H1 (cell line): ENCODE measurements around the gene ABHD8. TPM values are rescaled to one million over a fixed set of nuclear protein-coding genes. Genes with fewer than 3 reads are reported as not detected.
A peak's percentile ranks its signal among the peaks of the same experiment; 100 is the strongest.

ENCODE experiments used
- CTCF ChIA-PET: fragments of 300-600 bp; sonication (Branson Sonifier 250); formaldehyde crosslinking; loops from one replicate; lab custom pipeline; 2021; ENCODE audit not compliant: partially characterized antibody; lab: Charles Lee
- POLR2A ChIA-PET: fragments of 300-600 bp; sonication (Branson Sonifier 250); formaldehyde crosslinking; loops from one replicate; lab custom pipeline; 2021; ENCODE audit warnings: inconsistent platforms; ENCODE audit not compliant: partially characterized antibody; lab: Charles Lee
- DNase-seq, 2 experiments: peaks; one replicate each; pipeline versions ENCODE4 v3.0.0 to v3.0.0-alpha.2; 2010 to 2022; ENCODE audit warnings: low spot score in 2 of 2, low read depth in 1 of 2, mixed read lengths in 1 of 2
- FAIRE-seq: peaks from 2 replicates; lab custom pipeline; 2011; peaks lifted over from hg19 to GRCh38; lab: Jason Lieb, UNC
- H2AFZ ChIP-seq: 2 replicates; pipeline ENCODE4 v1.8.1; 2012; ENCODE audit warnings: low read length, inconsistent platforms
- H2AK5ac ChIP-seq: 2 replicates; pipeline ENCODE4 v1.6.1; 2013; ENCODE audit warnings: low read depth, low read length
- H2BK120ac ChIP-seq: replicated peaks from 2 replicates; pipeline ENCODE3; 2013; ENCODE audit warnings: low read depth, low read length, inconsistent platforms
- H2BK12ac ChIP-seq: 2 replicates; pipeline ENCODE4 v1.6.1; 2013; ENCODE audit warnings: low read depth, low read length
- H2BK15ac ChIP-seq: 2 replicates; pipeline ENCODE4 v1.6.1; 2013; ENCODE audit warnings: low read length
- H2BK20ac ChIP-seq: 2 replicates; pipeline ENCODE4 v1.6.1; 2013; ENCODE audit warnings: low read length
- H2BK5ac ChIP-seq: 2 replicates; pipeline ENCODE4 v1.6.1; 2013; ENCODE audit warnings: low read depth, low read length
- H3K14ac ChIP-seq: 2 replicates; pipeline ENCODE4 v1.6.1; 2013; ENCODE audit warnings: inconsistent platforms; ENCODE audit not compliant: insufficient read length
- H3K18ac ChIP-seq: 2 replicates; pipeline ENCODE4 v1.6.1; 2013; ENCODE audit warnings: low read length; ENCODE audit errors: extremely low read depth
- H3K23ac ChIP-seq: 2 replicates; pipeline ENCODE4 v1.6.1; 2013; ENCODE audit warnings: inconsistent platforms; ENCODE audit not compliant: insufficient read length
- H3K23me2 ChIP-seq: 2 replicates; pipeline ENCODE4 v1.6.1; 2013; ENCODE audit warnings: low read depth, low read length
- H3K27ac ChIP-seq: 2 replicates; pipeline ENCODE4 v1.6.1; 2011; ENCODE audit warnings: low read depth, low read length, inconsistent platforms
- H3K27me3 ChIP-seq, 4 experiments: replicated peaks in 1 of 4; 1 replicate in 1 of 4; 2 replicates in 3 of 4; pipeline versions ENCODE4 v1.6.1 to v1.8.1; 2011 to 2013; ENCODE audit warnings: low read length in 3 of 4, mild to moderate bottlenecking in 3 of 4, inconsistent platforms in 2 of 4, mixed read lengths in 2 of 4, moderate library complexity in 1 of 4; ENCODE audit not compliant: control insufficient read depth in 3 of 4, insufficient read depth in 3 of 4; ENCODE audit errors: extremely low read depth in 1 of 4
- H3K36me3 ChIP-seq, 4 experiments: 2 replicates each; pipeline versions ENCODE4 v1.6.1 to v1.8.1; 2011 to 2013; ENCODE audit warnings: mild to moderate bottlenecking in 4 of 4, low read length in 3 of 4, moderate library complexity in 2 of 4, control low read depth in 1 of 4, inconsistent platforms in 1 of 4; ENCODE audit not compliant: insufficient read depth in 4 of 4, control insufficient read depth in 2 of 4
- H3K4ac ChIP-seq: replicated peaks from 2 replicates; pipeline ENCODE3; 2013; ENCODE audit warnings: low read length, low read depth, mixed read lengths, inconsistent platforms; ENCODE audit not compliant: insufficient read length
- H3K4me1 ChIP-seq, 4 experiments: replicated peaks in 1 of 4; 1 replicate in 1 of 4; 2 replicates in 3 of 4; pipeline versions ENCODE4 v1.6.1 to v1.8.1; 2011 to 2013; ENCODE audit warnings: low read length in 3 of 4, inconsistent platforms in 2 of 4, mixed read lengths in 1 of 4; ENCODE audit not compliant: insufficient read depth in 4 of 4, control insufficient read depth in 3 of 4
- H3K4me2 ChIP-seq, 2 experiments: 2 replicates each; pipeline versions ENCODE4 v1.6.1 to v1.8.1; 2011 to 2013; ENCODE audit warnings: low read depth in 2 of 2, low read length in 2 of 2, control low read depth in 1 of 2, inconsistent platforms in 1 of 2, mild to moderate bottlenecking in 1 of 2; ENCODE audit not compliant: insufficient read depth in 1 of 2
- H3K4me3 ChIP-seq, 4 experiments: fragments of 200-600, 300-600 bp in 1 of 4; sonication (generic), shearing (Covaris generic), sonication (Bioruptor Twin) in 1 of 4; 2 replicates each; pipeline versions ENCODE4 v1.5.1 to v1.8.1; 2011 to 2016; ENCODE audit warnings: low read length in 4 of 4, low read depth in 3 of 4, control low read depth in 2 of 4, inconsistent platforms in 2 of 4, mild to moderate bottlenecking in 2 of 4, mixed read lengths in 1 of 4, moderate library complexity in 1 of 4; ENCODE audit not compliant: insufficient read depth in 2 of 4; ENCODE audit errors: extremely low read depth in 1 of 4
- H3K56ac ChIP-seq: replicated peaks from 2 replicates; pipeline ENCODE3; 2013; ENCODE audit warnings: low read depth, mild to moderate bottlenecking, mixed read lengths, low read length, inconsistent platforms; ENCODE audit not compliant: insufficient read length
- H3K79me1 ChIP-seq: 2 replicates; pipeline ENCODE4 v1.6.1; 2013; ENCODE audit warnings: low read depth, low read length, control low read depth
- H3K79me2 ChIP-seq, 2 experiments: 2 replicates each; pipeline versions ENCODE4 v1.6.1 to v1.8.1; 2012 to 2013; ENCODE audit warnings: low read length in 2 of 2, mild to moderate bottlenecking in 2 of 2, inconsistent platforms in 1 of 2; ENCODE audit not compliant: insufficient read depth in 2 of 2, control insufficient read depth in 1 of 2
- H3K9ac ChIP-seq, 4 experiments: replicated peaks in 1 of 4; 1 replicate in 1 of 4; 2 replicates in 3 of 4; pipeline versions ENCODE4 v1.6.1 to v1.8.1; 2011 to 2013; ENCODE audit warnings: low read depth in 3 of 4, low read length in 3 of 4, control low read depth in 2 of 4, mild to moderate bottlenecking in 2 of 4, moderate library complexity in 2 of 4, inconsistent platforms in 1 of 4; ENCODE audit errors: extremely low read depth in 1 of 4
- H3K9me3 ChIP-seq, 2 experiments: 2 replicates each; pipeline versions ENCODE4 v1.6.1 to v1.8.1; 2012 to 2013; ENCODE audit warnings: mild to moderate bottlenecking in 2 of 2, moderate library complexity in 2 of 2, control low read depth in 1 of 2, inconsistent platforms in 1 of 2, low read depth in 1 of 2, low read length in 1 of 2, mixed read lengths in 1 of 2; ENCODE audit not compliant: insufficient read depth in 2 of 2
- H4K20me1 ChIP-seq, 2 experiments: replicated peaks in 1 of 2; 2 replicates each; pipeline versions ENCODE3 to v1.8.1; 2011 to 2013; ENCODE audit warnings: inconsistent platforms in 2 of 2, low read length in 2 of 2, mild to moderate bottlenecking in 1 of 2; ENCODE audit not compliant: insufficient read depth in 2 of 2, control insufficient read depth in 1 of 2
- H4K5ac ChIP-seq: 2 replicates; pipeline ENCODE4 v1.6.1; 2013; ENCODE audit warnings: low read length, low read depth, mixed read lengths, inconsistent platforms; ENCODE audit not compliant: insufficient read length
- H4K8ac ChIP-seq: 2 replicates; pipeline ENCODE4 v1.8.0; 2013; ENCODE audit warnings: mild to moderate bottlenecking, moderate library complexity, low read length, inconsistent platforms; ENCODE audit not compliant: insufficient read depth; ENCODE audit errors: extremely low read depth
- H4K91ac ChIP-seq: replicated peaks from 2 replicates; pipeline ENCODE3; 2013; ENCODE audit warnings: low read length, mixed read lengths, inconsistent platforms; ENCODE audit not compliant: insufficient read length
- ASH2L ChIP-seq: fragments of 200-600, 300-600 bp; sonication (generic); IDR thresholded peaks from one replicate; pipeline ENCODE4 v1.7.1; 2017; ENCODE audit warnings: low read length
- CBX8 ChIP-seq: fragments of 300-800, 300-1000 bp; sonication (generic); IDR thresholded peaks from 2 replicates; pipeline ENCODE4 v1.7.1; 2016; ENCODE audit warnings: low read depth, low read length, borderline replicate concordance
- EP300 ChIP-seq, 2 experiments: IDR thresholded peaks; 1 replicate in 1 of 2; 2 replicates in 1 of 2; pipeline ENCODE4 v1.6.1; 2011 to 2012; ENCODE audit warnings: low read depth in 2 of 2, low read length in 2 of 2, mild to moderate bottlenecking in 2 of 2, borderline replicate concordance in 1 of 2, inconsistent platforms in 1 of 2, moderate library complexity in 1 of 2
- FOSL1 ChIP-seq: IDR thresholded peaks from 2 replicates; pipeline ENCODE4 v1.6.1; 2011; ENCODE audit warnings: mild to moderate bottlenecking, low read depth, low read length, moderate library complexity; ENCODE audit not compliant: insufficient read depth
- NANOG ChIP-seq: IDR thresholded peaks from 2 replicates; pipeline ENCODE4 v1.6.1; 2011; ENCODE audit warnings: low read length, low read depth, mild to moderate bottlenecking, inconsistent platforms; ENCODE audit not compliant: insufficient read depth, poor library complexity, severe bottlenecking
- SP2 ChIP-seq: IDR thresholded peaks from 2 replicates; pipeline ENCODE4 v1.6.1; 2012; ENCODE audit warnings: mild to moderate bottlenecking, low read length, inconsistent platforms
- USF2 ChIP-seq: IDR thresholded peaks from 2 replicates; pipeline ENCODE4 v1.6.1; 2011; ENCODE audit warnings: low read length, improper control_type of control experiment
- WGBS, 2 experiments: shearing (Covaris generic) in 1 of 2; methylation state at CpG; one replicate each; pipeline versions ENCODE4 v1.1.6 to v1.1.7; 2013 to 2015; ENCODE audit warnings: low lambda C conversion rate in 2 of 2, mixed read lengths in 2 of 2, inconsistent platforms in 1 of 2, low coverage in 1 of 2, missing lambda C conversion rate in 1 of 2; ENCODE audit not compliant: insufficient replicate concordance in 2 of 2, insufficient coverage in 1 of 2, insufficient read length in 1 of 2; ENCODE audit errors: extremely low coverage in 1 of 2, missing lambda C conversion rate in 1 of 2; 5-methylcytosine and 5-hydroxymethylcytosine counted together
- polyA plus RNA-seq, 7 experiments: library from polyadenylated mRNA; depleted of rRNA in 3 of 7; stranded (reverse) in 5 of 7; unstranded in 2 of 7; fragments of >200 nt in 5 of 7; fragments of 200-250 nt in 2 of 7; gene quantifications; 1 replicate in 5 of 7; 2 replicates in 1 of 7; 4 replicates in 1 of 7; pipeline versions ENCODE4 v1.2.1 to v1.2.3, GENCODE V29; 2011 to 2013; ENCODE audit warnings: missing spikeins in 2 of 7, mixed read lengths in 2 of 7
- total RNA-seq: library from RNA; stranded (reverse); fragmentation: NEBNext Ultra II Directional; extraction: Animal tissue kit (Norgen Biotek cat#: 25700); gene quantifications from 2 replicates; pipeline ENCODE4 v1.2.1, GENCODE V29; 2021

Gene ABHD8
- total and polyA plus RNA-seq, 2 of the 8 experiments (the other 6 are each of a cell fraction or from before 2014, with no cell fraction given) = 11.3 to 18.7 TPM

GRCh38 chr19:17312189-17313113 lies 9.2 kb upstream of the ABHD8 start:
- no peak overlapping the region for H3K18ac ChIP-seq
- H3K4me2 ChIP-seq = peak overlapping the region in 1 of 2 experiments; percentile 8; a peak in 2 of 4 replicates
- H3K4me1 ChIP-seq = peaks cover 2 to 13% (median 5%) of the 10 kb centered on the region in 4 experiments; a peak in 5 of 7 replicates
- 89% methylated on average over 20 of the region's 20 CpGs; no CpG with 5 or more reads in 1 of the 2 experiments for WGBS, 2 experiments
- H3K27me3 ChIP-seq = no peaks in the 10 kb centered on the region
- DNase-seq = no peak
- H3K9me3 ChIP-seq = no peaks in the 10 kb centered on the region
- H2BK20ac ChIP-seq = no peak overlapping the region
- no peak overlapping the region for H2BK120ac ChIP-seq
- no peak for FAIRE-seq
- H3K36me3 ChIP-seq = peaks cover 4 to 17% (median 12%) of the 10 kb centered on the region in 4 experiments
- no peak overlapping the region for H2AFZ ChIP-seq
- no peak overlapping the region for H3K4me3 ChIP-seq
- peak overlapping the region; percentile 67 for H3K27ac ChIP-seq
- no peak overlapping the region for H4K91ac ChIP-seq
- no peak overlapping the region for H2BK15ac ChIP-seq
- 0 out of 2 replicates have a peak overlapping the region, but pooled peaks have one; percentile 60 for H2BK12ac ChIP-seq
- H3K9ac ChIP-seq = no peak overlapping the region
- H2BK5ac ChIP-seq = no peak overlapping the region
- no peak overlapping the region for H4K5ac ChIP-seq
- H4K8ac ChIP-seq = 0 out of 2 replicates have a peak overlapping the region, but pooled peaks have one; percentile 35
- no peak overlapping the region for H3K23ac ChIP-seq
- TF ChIP-seq ASH2L (no peak), NANOG (no peak), FOSL1 (no peak), EP300 (IDR thresholded peaks at IDR 0.05; ENCODE audit: borderline replicate concordance in 1 of 2, low read depth in 2 of 2, low read length in 2 of 2) (no peak), USF2 (no peak), CBX8 (no peak), SP2 (no peak)
- no peak overlapping the region for H3K14ac ChIP-seq
- POLR2A ChIA-PET = interaction anchor here (0.8 to 18.5 kb wide), 6 partner anchors 16 to 86 kb away, joined by 3 to 329 read pairs (median 4); partner anchors contain the start of genes ANO8 and OCEL1
- H2AK5ac ChIP-seq = no peak overlapping the region
- no peak overlapping the region for H3K56ac ChIP-seq
- peaks cover 0 to 14% of the 10 kb centered on the region in 2 experiments for H4K20me1 ChIP-seq
- H3K79me2 ChIP-seq = peaks cover 8 to 32% of the 10 kb centered on the region in 2 experiments; a peak in 3 of 4 replicates
- no peak overlapping the region for H3K4ac ChIP-seq
- CTCF ChIA-PET = interaction anchor here (0.6 to 1.7 kb wide), 6 partner anchors 10 to 153 kb away, joined by 3 to 5 read pairs (median 4); no protein-coding TSS in a partner anchor
- H3K23me2 ChIP-seq = peaks cover 5% of the 10 kb centered on the region
- peaks cover 21% of the 10 kb centered on the region for H3K79me1 ChIP-seq
